K562 (cell line): ENCODE measurements around the gene MACROD2. TPM values are rescaled to one million over a fixed set of nuclear protein-coding genes. Genes with fewer than 3 reads are reported as not detected.

Source experiments
- ATAC-seq: fragments of 200-7000 bp; cut with Tn5 transposase; 3 replicates; pipeline ENCODE4 v1.9.1; 2020; ENCODE audit warnings: moderate library complexity
- BruUV-seq: library from RNA; stranded (reverse); fragments of 400-500 nt; replicated peaks from 2 replicates; lab custom pipeline; 2021; lab: Mats Ljungman, UMichigan
- CTCF ChIA-PET: fragments of 300-600 bp; formaldehyde crosslinking; extraction: SDS; loops from one replicate; lab custom pipeline; 2021; ENCODE audit warnings: low intra/inter-chr PET ratio; lab: Yijun Ruan, JAX
- POLR2A ChIA-PET: fragments of 300-600, 350-650 bp; sonication (Branson Sonifier 250); formaldehyde crosslinking; extraction: SDS; loops from one replicate; lab custom pipeline; 2021; ENCODE audit warnings: antibody characterized with exemption, inconsistent platforms; lab: Yijun Ruan, JAX
- DNase-seq, 4 experiments: peaks; one replicate each; pipeline versions ENCODE4 v3.0.0 to v3.0.0-alpha.2; 2011 to 2018; ENCODE audit warnings: low spot score in 3 of 4, mixed read lengths in 3 of 4; ENCODE audit errors: extremely low read depth in 1 of 4
- FAIRE-seq: peaks from 2 replicates; lab custom pipeline; 2011; peaks lifted over from hg19 to GRCh38; lab: Jason Lieb, UNC
- H2AFZ ChIP-seq: 2 replicates; pipeline ENCODE4 v1.6.0; 2011; ENCODE audit warnings: low read depth, low read length, control low read depth, inconsistent platforms
- H3K27ac ChIP-seq: fragments of 200-600 bp; 3 replicates; pipeline ENCODE4 v1.8.0; 2011; ENCODE audit warnings: low read depth, mild to moderate bottlenecking, control low read depth, inconsistent platforms, low read length, moderate library complexity, mixed read lengths; ENCODE audit errors: extremely low read depth
- H3K27me3 ChIP-seq, 2 experiments: fragments of 300-600 bp in 1 of 2; 2 replicates in 1 of 2; 3 replicates in 1 of 2; pipeline versions ENCODE4 v1.6.0 to v1.8.0; 2011; ENCODE audit warnings: inconsistent platforms in 2 of 2, low read length in 2 of 2, mild to moderate bottlenecking in 1 of 2, mixed read lengths in 1 of 2, moderate library complexity in 1 of 2; ENCODE audit not compliant: control insufficient read depth in 2 of 2, insufficient read depth in 2 of 2
- H3K36me3 ChIP-seq: fragments of 300-600 bp; 3 replicates; pipeline ENCODE4 v1.8.0; 2011; ENCODE audit warnings: mild to moderate bottlenecking, low read length, inconsistent platforms; ENCODE audit not compliant: control insufficient read depth, insufficient read depth
- H3K4me1 ChIP-seq, 2 experiments: fragments of 200-600 bp in 1 of 2; replicated peaks in 1 of 2; 2 replicates in 1 of 2; 3 replicates in 1 of 2; pipeline versions ENCODE4 v1.5.1 to v1.8.0; 2011; ENCODE audit warnings: inconsistent platforms in 2 of 2, low read length in 2 of 2, mild to moderate bottlenecking in 1 of 2, mixed read lengths in 1 of 2, moderate library complexity in 1 of 2; ENCODE audit not compliant: control insufficient read depth in 2 of 2, insufficient read depth in 2 of 2
- H3K4me2 ChIP-seq: 2 replicates; pipeline ENCODE4 v1.6.1; 2011; ENCODE audit warnings: low read length, control low read depth, inconsistent platforms, mixed read lengths; ENCODE audit not compliant: insufficient read depth
- H3K4me3 ChIP-seq: fragments of 200-600 bp; sonication (generic), shearing (Covaris generic); 2 replicates; pipeline ENCODE4 v1.5.1; 2016; ENCODE audit warnings: control low read depth, inconsistent platforms
- H3K79me2 ChIP-seq: fragments of 200-600 bp; 3 replicates; pipeline ENCODE4 v1.8.0; 2011; ENCODE audit warnings: low read length, inconsistent platforms; ENCODE audit not compliant: control insufficient read depth, insufficient read depth
- H3K9ac ChIP-seq, 2 experiments: 2 replicates each; pipeline versions ENCODE4 v1.6.0 to v1.6.1; 2011; ENCODE audit warnings: low read depth in 2 of 2, low read length in 2 of 2, control low read depth in 1 of 2, inconsistent platforms in 1 of 2, mild to moderate bottlenecking in 1 of 2, mixed read lengths in 1 of 2; ENCODE audit not compliant: insufficient read depth in 1 of 2
- H3K9me1 ChIP-seq: one replicate; pipeline ENCODE4 v1.6.0; 2011; ENCODE audit warnings: inconsistent platforms, mild to moderate bottlenecking, low read length, moderate library complexity; ENCODE audit not compliant: control insufficient read depth, insufficient read depth
- H3K9me3 ChIP-seq: replicated peaks from 2 replicates; pipeline ENCODE4 v1.5.1; 2011; ENCODE audit warnings: low read depth, low read length, inconsistent platforms; ENCODE audit not compliant: control insufficient read depth, insufficient read depth
- H4K20me1 ChIP-seq: replicated peaks from 2 replicates; pipeline ENCODE4 v1.6.1; 2011; ENCODE audit warnings: low read length, inconsistent platforms, mixed read lengths; ENCODE audit not compliant: control insufficient read depth, insufficient read depth
- ARNT ChIP-seq, 2 experiments: fragments of 450-650 bp; IDR thresholded peaks; 2 replicates each; pipeline ENCODE4 v1.6.1; 2016; ENCODE audit warnings: mild to moderate bottlenecking in 1 of 2
- BDP1 ChIP-seq: IDR thresholded peaks from 3 replicates; pipeline ENCODE4 v1.6.1; 2011; ENCODE audit not compliant: insufficient read length, insufficient read depth
- CXXC5 ChIP-seq: fragments of 250-450 bp; sonication (Bioruptor Pico); IDR thresholded peaks from 2 replicates; pipeline ENCODE4 v1.8.0; 2022; ENCODE audit warnings: inconsistent platforms, mild to moderate bottlenecking, moderate library complexity
- FOXJ2 ChIP-seq: fragments of 200-800 bp; sonication (Bioruptor generic); IDR thresholded peaks from 2 replicates; pipeline ENCODE4 v1.6.1; 2016; ENCODE audit warnings: missing genetic modification characterization, missing compliant biosample characterization
- NELFE ChIP-seq: IDR thresholded peaks from 2 replicates; pipeline ENCODE4 v1.6.1; 2011; ENCODE audit warnings: mild to moderate bottlenecking; ENCODE audit not compliant: insufficient read depth, insufficient read length
- NUFIP1 ChIP-seq: fragments of 450-650 bp; IDR thresholded peaks from 2 replicates; pipeline ENCODE4 v1.6.1; 2018; ENCODE audit not compliant: partially characterized antibody
- XRCC4 ChIP-seq: IDR thresholded peaks from one replicate; pipeline ENCODE4 v1.6.1; 2011; ENCODE audit not compliant: insufficient read depth, insufficient read length; ENCODE audit errors: extremely low read depth
- ZBTB49 ChIP-seq: sonication (generic); formaldehyde crosslinking; IDR thresholded peaks from 2 replicates; pipeline ENCODE4 v1.8.0; 2022; ENCODE audit warnings: missing genetic modification reagents, mild to moderate bottlenecking, borderline replicate concordance
- ZNF124 ChIP-seq: sonication (generic); formaldehyde crosslinking; IDR thresholded peaks from 2 replicates; pipeline ENCODE4 v1.8.1; 2022; ENCODE audit warnings: missing genetic modification reagents
- ZNF140 ChIP-seq: fragments of 250-450 bp; sonication (Bioruptor Pico); IDR thresholded peaks from 2 replicates; pipeline ENCODE4 v1.8.0; 2021; ENCODE audit warnings: moderate library complexity, mild to moderate bottlenecking, inconsistent platforms
- ZNF274 ChIP-seq: IDR thresholded peaks from 2 replicates; pipeline ENCODE4 v1.6.1; 2011; ENCODE audit warnings: low read depth, mild to moderate bottlenecking, low read length, moderate library complexity, borderline replicate concordance
- WGBS: fragments of 100-300 bp; shearing (Covaris generic); methylation state at CpG from one replicate; pipeline ENCODE4 v1.1.6; 2016; ENCODE audit warnings: low coverage, mixed read lengths; ENCODE audit not compliant: insufficient coverage; ENCODE audit errors: missing lambda C conversion rate; 5-methylcytosine and 5-hydroxymethylcytosine counted together
- in situ Hi-C: fragments of 300-500 bp; cut with MboI; formaldehyde crosslinking; loops from 4 replicates; pipeline ENCODE4 v1.15.0; 2018; ENCODE audit warnings: inconsistent platforms, mixed read lengths
- intact Hi-C: fragments of 100-400 bp; cut with micrococcal nuclease; formaldehyde crosslinking; loops from 2 replicates; pipeline ENCODE4 v1.14.2; 2022
- polyA plus RNA-seq, 8 experiments: library from polyadenylated mRNA; depleted of rRNA in 4 of 8; stranded (reverse) in 5 of 8; unstranded in 3 of 8; fragments of >200 nt; fragmentation: Nextera tagmentation in 2 of 8; fragmentation: Illumina TruSeq in 1 of 8; extraction: Ambion mirVana in 2 of 8; extraction: Trizol in 1 of 8; gene quantifications; 2 replicates each; pipeline versions ENCODE4 v1.2.1 to v1.2.3, GENCODE V29; 2011 to 2014; ENCODE audit warnings: inconsistent platforms in 1 of 8, missing spikeins in 1 of 8
- total RNA-seq, 7 experiments: library from RNA; depleted of rRNA in 6 of 7; stranded (reverse); fragments of >200 nt in 6 of 7; fragmentation: Illumina TruSeq in 2 of 7; extraction: Trizol in 2 of 7; gene quantifications; 2 replicates each; pipeline versions ENCODE4 v1.2.1 to v1.2.3, GENCODE V29; 2011 to 2021; ENCODE audit warnings: low replicate concordance in 1 of 7

Gene MACROD2
- total and polyA plus RNA-seq, 9 of the 15 experiments (the other 6 are each of a cell fraction or from before 2014, with no cell fraction given) = not detected

DNA sequence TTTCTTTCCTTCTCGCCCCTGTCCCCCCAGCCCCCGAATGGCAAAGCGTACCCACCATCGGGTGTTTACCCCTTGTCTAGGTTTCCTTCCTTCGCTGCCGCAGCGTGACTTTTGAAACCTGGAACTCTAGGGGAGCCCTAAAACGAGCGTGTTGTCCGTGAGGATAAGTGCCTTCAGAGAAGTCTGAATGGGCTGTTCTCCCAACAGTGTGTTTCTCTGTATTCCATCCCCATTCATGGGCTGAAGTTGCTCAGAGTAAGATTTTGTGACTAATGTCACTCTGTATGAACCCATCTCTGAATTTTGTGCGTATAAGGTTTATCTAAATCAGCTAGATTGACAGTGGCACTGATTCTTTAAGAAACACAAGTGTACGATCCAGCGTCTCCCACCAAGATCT lies 949 bp downstream of the MACROD2 start:
- Histone ChIP-seq H3K9me1 (no peaks in the 10 kb centered on the region), H3K9me3 (no peaks in the 10 kb centered on the region), H3K4me3 (no peak overlapping the region), H3K4me2 (no peak overlapping the region), H3K4me1 (no peaks in the 10 kb centered on the region), H4K20me1 (no peaks in the 10 kb centered on the region), H3K9ac (no peak overlapping the region), H3K27me3 (no peaks in the 10 kb centered on the region), H3K79me2 (no peaks in the 10 kb centered on the region), H2AFZ (no peak overlapping the region), H3K36me3 (no peaks in the 10 kb centered on the region), H3K27ac (no peak overlapping the region)
- intact Hi-C loops = no loop called here
- POLR2A ChIA-PET = no interaction called here
- CTCF ChIA-PET = no interaction called here
- ATAC-seq = no peak
- FAIRE-seq = no peak
- no TSS peak for BruUV-seq
- 29% methylated on average over 11 of the region's 13 CpGs for WGBS
- TF ChIP-seq NELFE = no peak
- TF ChIP-seq ZNF274 = no peak
- TF ChIP-seq XRCC4 = no peak
- no peak for TF ChIP-seq ZNF124 (CRISPR knock-in tag)
- TF ChIP-seq ARNT (IDR thresholded peaks at IDR 0.05) = no peak
- no peak for TF ChIP-seq CXXC5 (CRISPR knock-in tag)
- TF ChIP-seq FOXJ2 = no peak
- no peak for DNase-seq
- in situ Hi-C loops = no loop called here

GRCh38 chr20:14000917-14001316 lies 5.6 kb downstream of the MACROD2 start:
- POLR2A ChIA-PET = no interaction called here
- DNase-seq = no peak
- H3K27me3 ChIP-seq = no peaks in the 10 kb centered on the region
- WGBS = 0% methylated on average over 1 of the region's 1 CpG
- H2AFZ ChIP-seq = no peak overlapping the region
- no peaks in the 10 kb centered on the region for H4K20me1 ChIP-seq
- intact Hi-C loops = no loop called here
- no peak for ATAC-seq
- H3K4me2 ChIP-seq = no peak overlapping the region
- no peak for FAIRE-seq
- no peaks in the 10 kb centered on the region for H3K36me3 ChIP-seq
- BruUV-seq = no TSS peak
- H3K9me1 ChIP-seq = no peaks in the 10 kb centered on the region
- no peak overlapping the region for H3K27ac ChIP-seq
- CTCF ChIA-PET = no interaction called here
- H3K4me3 ChIP-seq = no peak overlapping the region
- H3K4me1 ChIP-seq = no peaks in the 10 kb centered on the region
- no peaks in the 10 kb centered on the region for H3K79me2 ChIP-seq
- in situ Hi-C loops = no loop called here
- no peaks in the 10 kb centered on the region for H3K9me3 ChIP-seq
- H3K9ac ChIP-seq = no peak overlapping the region
- TF ChIP-seq ZNF140 = no peak
- TF ChIP-seq ZBTB49 (CRISPR knock-in tag) = no peak
- TF ChIP-seq BDP1 = no peak
- no peak for TF ChIP-seq NUFIP1
